Loucy (cell line): ENCODE measurements around the gene TSR1.

Source experiments
- EZH2phosphoT487 ChIP-seq: fragments of 200-600 bp; IDR thresholded peaks from 2 replicates; pipeline ENCODE4 v1.6.1; 2018; ENCODE audit warnings: antibody characterized with exemption, mild to moderate bottlenecking, moderate library complexity, borderline replicate concordance
- TF ChIP-seq, protein P1 (sequence below): fragments of 200-600 bp; sonication (generic); conservative IDR thresholded peaks from 2 replicates; pipeline ENCODE4 v1.5.1; 2014; ENCODE audit warnings: mild to moderate bottlenecking, antibody characterized with exemption, low read length

DNA sequence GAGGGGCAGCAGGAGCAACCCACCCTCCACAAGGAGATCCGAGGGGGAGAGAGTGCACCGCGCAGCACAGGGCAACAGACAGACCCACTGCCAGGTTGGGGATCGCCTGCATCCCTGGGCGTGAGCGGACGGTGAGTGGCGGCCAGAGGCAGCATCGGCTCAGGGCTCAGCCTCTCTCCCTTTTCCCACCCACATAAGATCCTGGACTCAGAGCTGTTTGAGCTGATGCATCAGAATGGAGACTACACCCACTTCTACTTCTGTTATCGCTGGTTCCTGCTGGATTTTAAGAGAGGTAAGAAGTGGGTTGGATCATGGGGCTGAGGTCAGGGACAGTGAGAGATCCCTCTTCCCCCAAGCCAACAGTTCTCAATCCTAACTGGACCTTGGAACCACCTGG is 41.4 kb upstream of the TSR1 start:
- TF ChIP-seq, protein P1, sequence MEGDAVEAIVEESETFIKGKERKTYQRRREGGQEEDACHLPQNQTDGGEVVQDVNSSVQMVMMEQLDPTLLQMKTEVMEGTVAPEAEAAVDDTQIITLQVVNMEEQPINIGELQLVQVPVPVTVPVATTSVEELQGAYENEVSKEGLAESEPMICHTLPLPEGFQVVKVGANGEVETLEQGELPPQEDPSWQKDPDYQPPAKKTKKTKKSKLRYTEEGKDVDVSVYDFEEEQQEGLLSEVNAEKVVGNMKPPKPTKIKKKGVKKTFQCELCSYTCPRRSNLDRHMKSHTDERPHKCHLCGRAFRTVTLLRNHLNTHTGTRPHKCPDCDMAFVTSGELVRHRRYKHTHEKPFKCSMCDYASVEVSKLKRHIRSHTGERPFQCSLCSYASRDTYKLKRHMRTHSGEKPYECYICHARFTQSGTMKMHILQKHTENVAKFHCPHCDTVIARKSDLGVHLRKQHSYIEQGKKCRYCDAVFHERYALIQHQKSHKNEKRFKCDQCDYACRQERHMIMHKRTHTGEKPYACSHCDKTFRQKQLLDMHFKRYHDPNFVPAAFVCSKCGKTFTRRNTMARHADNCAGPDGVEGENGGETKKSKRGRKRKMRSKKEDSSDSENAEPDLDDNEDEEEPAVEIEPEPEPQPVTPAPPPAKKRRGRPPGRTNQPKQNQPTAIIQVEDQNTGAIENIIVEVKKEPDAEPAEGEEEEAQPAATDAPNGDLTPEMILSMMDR, result no peak
- TF ChIP-seq EZH2phosphoT487, result no peak
